ENCODE results near the gene TLR9. TPM values are rescaled to one million over a fixed set of nuclear protein-coding genes. Genes with fewer than 3 reads are reported as not detected.
A peak's percentile ranks its signal among the peaks of the same experiment; 100 is the strongest.

TLR9 gene
- total RNA-seq, 1 experiment from 2014 or later = not detected

GRCh38 chr3:52175416-52176179 is 49.8 kb downstream of the TLR9 start:
- DNase-seq (ENCODE audit: low read depth) = no peak

- DNase-seq (ENCODE audit: low read depth) = peak; percentile 34
These were observed 50.5 kb downstream of the TLR9 start for GRCh38 chr3:52174896-52175295.

- DNase-seq (ENCODE audit: low read depth) = no peak
These were observed 52.3 kb downstream of the TLR9 start for GRCh38 chr3:52173101-52173500.

- DNase-seq (ENCODE audit: low read depth) = no peak
These were observed 53.1 kb downstream of the TLR9 start for GRCh38 chr3:52172262-52172757.

GRCh38 chr3:52171514-52172261 is 53.8 kb downstream of the TLR9 start:
- peak; percentile 36 for DNase-seq (ENCODE audit: low read depth)

Small RNAs within 50 kb of the gene (small RNA-seq; reads per million reads assigned to genes)
- gene MIRLET7G = 106 reads per million, percentile 96 among the genes with 10 or more reads in this experiment

Other genes with a start within 250 kb of the TLR9 start
- 105 and 171 TPM in 2 replicates for gene ACY1, start 242.1 kb downstream of the TLR9 start, total RNA-seq (2014; rRNA removed; shearing (Covaris generic))
- 1,388 and 1,455 TPM in 2 replicates for gene RPL29, start 229.8 kb downstream of the TLR9 start, total RNA-seq (2014; rRNA removed; shearing (Covaris generic))
- gene DUSP7, start 169.1 kb downstream of the TLR9 start, total RNA-seq (2014; rRNA removed; shearing (Covaris generic)) = 31.9 and 39.9 TPM in 2 replicates
- 26.0 and 31.3 TPM in 2 replicates for gene POC1A, start 71.2 kb downstream of the TLR9 start, total RNA-seq (2014; rRNA removed; shearing (Covaris generic))
- gene ALAS1, start 27.5 kb downstream of the TLR9 start, total RNA-seq (2014; rRNA removed; shearing (Covaris generic)) = 57.6 and 71.5 TPM in 2 replicates
- gene TWF2, start 13.5 kb upstream of the TLR9 start, total RNA-seq (2014; rRNA removed; shearing (Covaris generic)) = 180 and 202 TPM in 2 replicates
- gene PPM1M, start 20.1 kb upstream of the TLR9 start, total RNA-seq (2014; rRNA removed; shearing (Covaris generic)) = 1.5 and 1.8 TPM in 2 replicates
- gene WDR82, start 53.0 kb upstream of the TLR9 start, total RNA-seq (2014; rRNA removed; shearing (Covaris generic)) = 67.2 and 72.9 TPM in 2 replicates
- 19.1 and 26.5 TPM in 2 replicates for gene GLYCTK, start 62.2 kb upstream of the TLR9 start, total RNA-seq (2014; rRNA removed; shearing (Covaris generic))
- gene DNAH1, start 90.7 kb upstream of the TLR9 start, total RNA-seq (2014; rRNA removed; shearing (Covaris generic)) = 0.10 TPM in 2 replicates
- 90.4 and 103 TPM in 2 replicates for gene BAP1, start 184.4 kb upstream of the TLR9 start, total RNA-seq (2014; rRNA removed; shearing (Covaris generic))
- gene PHF7, start 185.0 kb upstream of the TLR9 start, total RNA-seq (2014; rRNA removed; shearing (Covaris generic)) = 6.0 and 6.3 TPM in 2 replicates
- gene SEMA3G, start 219.5 kb upstream of the TLR9 start, total RNA-seq (2014; rRNA removed; shearing (Covaris generic)) = 0.43 and 0.53 TPM in 2 replicates
- gene TNNC1, start 228.4 kb upstream of the TLR9 start, total RNA-seq (2014; rRNA removed; shearing (Covaris generic)) = 0.13 TPM in 1 of 2 replicates, not detected in the other
- 19.1 and 21.0 TPM in 2 replicates for gene NISCH, start 230.0 kb upstream of the TLR9 start, total RNA-seq (2014; rRNA removed; shearing (Covaris generic))